NCI-H82 (cell line): Measurements from ENCODE around the gene SYNGR4.

ENCODE experiments used
- DNase-seq: peaks from one replicate; lab custom pipeline; 2025; lab: John Stamatoyannopoulos, UW

SYNGR4 gene

GRCh38 chr19:48341515-48342413, 22.4 kb upstream of the SYNGR4 start:
- no peak for DNase-seq

GRCh38 chr19:48342414-48342738, 21.8 kb upstream of the SYNGR4 start:
- DNase-seq = no peak

DNA sequence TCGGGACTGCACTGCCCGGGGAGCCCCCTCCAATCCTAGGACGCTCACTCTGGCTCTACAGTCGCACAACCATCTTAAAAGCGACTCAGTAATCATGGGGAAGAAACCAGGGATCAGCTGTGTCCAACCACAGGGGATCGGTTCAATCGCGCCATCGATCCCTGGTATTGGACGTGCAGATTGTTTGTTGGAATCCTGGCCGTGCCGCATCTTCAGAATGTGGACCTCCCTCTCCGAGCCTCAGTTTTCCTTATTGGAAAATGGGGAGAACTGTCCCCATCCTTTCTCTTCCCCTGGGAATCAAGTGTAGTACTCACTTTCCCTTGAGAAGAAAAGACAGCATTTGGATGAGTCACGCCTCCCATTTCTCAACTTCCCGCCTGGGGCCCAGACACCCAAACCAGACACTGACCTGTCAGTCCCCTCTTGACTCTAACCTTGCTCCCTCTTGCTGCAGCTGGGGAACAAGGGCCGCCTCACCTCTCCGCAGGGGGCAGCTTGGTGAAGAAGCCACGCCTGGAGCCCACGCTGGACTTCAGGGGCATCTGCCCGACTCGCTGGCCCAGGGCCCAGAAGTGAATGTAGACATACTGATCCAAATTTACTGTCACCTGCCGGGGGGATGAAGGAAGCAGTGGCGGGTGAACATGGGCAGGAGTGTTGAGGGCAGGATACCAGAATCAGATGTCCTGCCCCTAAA, 21.2 kb upstream of the SYNGR4 start:
- DNase-seq = no peak

DNA sequence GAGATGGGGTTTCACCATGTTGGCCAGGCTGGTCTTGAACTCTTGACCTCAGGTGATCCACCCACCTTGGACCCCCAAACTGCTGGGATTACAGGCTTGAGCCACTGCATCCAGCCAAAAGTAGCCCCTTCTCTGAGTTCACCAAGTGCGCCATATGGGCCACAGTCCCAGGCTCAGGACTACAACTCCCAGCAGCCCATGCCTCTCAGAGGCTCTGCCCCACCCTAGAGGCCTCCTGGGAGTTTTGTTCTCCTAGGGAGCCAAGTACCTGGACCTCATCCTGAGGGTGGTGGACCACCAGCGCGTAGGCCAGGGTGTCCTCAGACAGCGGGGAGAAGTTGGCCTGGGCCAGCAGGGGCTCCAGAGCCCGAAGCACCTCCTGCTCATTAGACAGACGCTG, 19.3 kb upstream of the SYNGR4 start:
- DNase-seq = peak; percentile 88

DNA sequence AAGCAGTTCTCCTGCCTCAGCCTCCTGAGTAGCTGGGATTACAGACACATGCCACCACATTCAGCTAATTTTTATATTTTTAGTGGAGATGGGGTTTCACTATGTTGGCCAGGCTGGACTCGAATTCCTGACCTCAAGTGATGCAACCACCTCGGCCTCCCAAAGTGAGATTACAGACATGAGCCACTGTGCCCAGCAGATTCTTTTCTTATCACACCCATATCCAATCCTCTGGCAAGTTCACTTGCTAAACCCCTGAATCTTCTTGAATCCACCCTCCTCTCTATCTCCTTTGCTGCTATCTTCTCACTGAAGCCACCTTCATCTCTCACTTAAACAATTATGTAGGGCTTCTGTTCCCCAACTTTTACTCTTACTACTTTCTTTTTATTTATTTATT, 18.0 kb upstream of the SYNGR4 start:
- no peak for DNase-seq

DNA sequence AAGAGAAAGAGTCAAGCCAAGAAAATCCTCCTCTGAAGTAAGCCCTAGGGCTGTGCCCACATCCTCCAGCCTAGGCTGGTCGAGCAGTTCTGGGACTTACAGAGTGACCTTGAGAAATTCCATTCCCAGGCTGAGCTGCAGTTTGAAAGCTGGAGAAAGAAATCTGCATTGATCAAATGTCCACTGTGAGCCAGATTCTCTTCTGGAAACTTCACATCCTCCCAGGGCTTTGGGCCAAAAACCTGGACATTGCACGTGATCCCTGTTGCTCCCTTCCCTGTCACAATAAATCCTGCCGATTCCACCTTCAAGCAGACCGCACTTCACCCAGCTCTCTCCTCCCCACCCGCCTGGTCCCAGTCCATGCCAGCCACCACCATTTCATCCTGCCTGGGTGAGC, 16.1 kb upstream of the SYNGR4 start:
- no peak for DNase-seq

DNA sequence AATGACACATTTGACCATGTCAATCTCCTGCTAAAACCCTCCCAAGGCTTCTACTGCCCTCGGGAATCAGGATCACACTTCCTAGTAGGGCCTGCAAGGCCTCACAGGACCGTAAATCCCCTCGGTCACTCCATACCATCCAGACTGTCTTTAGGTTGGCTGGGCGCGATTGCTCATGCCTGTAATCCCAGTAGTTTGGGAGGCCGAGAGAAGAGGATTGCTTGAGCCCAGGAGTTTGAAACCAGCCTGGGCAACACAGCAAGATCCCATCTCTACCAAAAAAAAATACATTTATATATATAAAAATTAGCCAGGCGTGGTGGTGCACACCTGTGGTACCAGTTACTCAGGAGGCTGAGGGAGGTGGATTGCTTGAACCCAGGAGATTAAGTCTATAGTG, 15.4 kb upstream of the SYNGR4 start:
- no peak for DNase-seq

DNA sequence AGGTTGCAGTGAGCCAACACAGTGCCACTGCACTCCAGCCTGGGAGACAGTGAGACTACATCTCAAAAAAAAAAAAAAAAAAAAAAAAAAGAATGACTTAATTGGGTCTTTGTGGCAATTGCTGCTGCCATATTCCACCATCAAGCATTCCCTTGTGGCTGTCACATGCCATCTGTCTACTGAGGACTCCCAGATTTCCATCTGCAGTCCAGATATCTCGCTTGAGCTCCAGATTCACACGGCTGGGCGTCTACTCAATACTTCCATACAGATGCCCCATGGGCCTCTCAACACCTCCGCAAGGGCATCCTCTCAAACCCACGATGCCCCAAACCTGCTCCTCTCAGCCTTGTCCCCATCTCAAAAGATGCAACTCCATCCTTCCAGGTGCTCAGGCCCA, 13.3 kb upstream of the SYNGR4 start:
- peak; percentile 38 for DNase-seq

DNA sequence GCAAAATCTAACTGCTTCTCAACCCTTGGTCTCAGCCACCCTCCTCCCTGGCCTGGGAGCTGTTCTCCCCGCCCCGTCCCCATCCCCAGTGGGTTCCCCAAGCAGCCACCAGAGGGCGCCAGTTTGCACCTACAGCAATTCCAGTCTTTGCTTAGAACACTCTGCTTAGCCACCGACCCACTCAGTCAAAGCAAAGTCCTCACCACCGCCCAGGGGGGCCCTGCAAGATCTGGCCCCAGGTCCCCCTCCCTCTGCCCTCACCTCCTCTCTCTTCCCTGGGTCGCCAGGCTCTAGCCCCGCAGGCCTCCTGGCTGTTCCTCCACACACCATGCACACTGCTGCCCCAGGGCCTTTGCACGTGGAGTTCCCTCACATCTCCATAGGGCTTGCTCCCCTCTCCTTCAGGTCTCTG, 12.8 kb upstream of the SYNGR4 start:
- DNase-seq = peak; percentile 87

DNA sequence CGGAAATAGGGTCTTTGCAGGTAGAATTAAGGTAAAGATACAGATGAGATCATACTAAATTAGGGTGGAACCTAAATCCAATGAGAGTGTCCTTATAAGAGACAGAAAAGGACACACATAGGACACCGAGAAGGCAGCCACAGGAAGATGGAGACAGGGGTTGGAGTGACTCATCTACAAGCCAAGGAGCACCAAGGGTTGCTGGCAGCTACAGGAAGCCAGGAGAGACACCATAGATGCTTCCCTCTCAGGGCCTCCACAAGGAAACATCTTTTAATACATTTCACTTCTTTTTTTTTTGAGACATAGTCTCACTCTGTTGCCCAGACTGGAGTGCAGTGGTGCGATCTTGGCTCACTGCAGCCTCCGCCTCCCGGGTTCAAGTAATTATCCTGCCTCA, 10.5 kb upstream of the SYNGR4 start:
- no peak for DNase-seq

DNA sequence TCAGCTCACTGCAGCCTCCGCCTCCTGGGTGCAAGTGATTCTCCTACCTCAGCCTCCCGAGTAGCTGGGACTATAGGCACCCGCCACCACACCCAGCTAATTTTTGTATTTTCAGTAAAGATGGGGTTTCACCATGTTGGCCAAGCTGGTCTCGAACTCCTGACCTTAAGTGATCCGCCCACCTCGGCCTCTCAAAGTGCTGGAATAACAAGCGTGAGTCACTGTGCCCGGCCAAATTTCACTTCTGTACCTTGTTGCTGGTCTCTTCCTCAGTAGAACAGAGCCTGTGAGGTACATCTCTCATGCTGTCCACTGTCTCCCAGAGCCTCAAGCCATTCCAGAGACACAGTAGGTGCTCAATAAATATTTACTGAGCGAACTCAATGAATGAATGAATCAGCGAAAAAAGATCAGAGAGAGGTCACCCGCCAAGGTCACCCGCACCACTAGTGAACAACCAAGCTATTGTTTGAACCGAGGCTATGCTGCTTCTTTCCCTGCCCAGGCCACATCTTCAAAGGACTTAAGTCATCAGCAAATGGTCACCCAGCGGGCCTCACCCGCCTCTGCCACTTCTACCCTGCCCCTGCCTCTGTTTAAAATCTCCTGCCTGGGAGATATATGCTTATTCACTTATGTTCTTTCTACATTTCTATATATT, 9.7 kb upstream of the SYNGR4 start:
- no peak for DNase-seq

GRCh38 chr19:48355365-48355954, 8.7 kb upstream of the SYNGR4 start:
- DNase-seq = no peak

- DNase-seq = no peak
Measured at GRCh38 chr19:48359123-48359522, 5.0 kb upstream of the SYNGR4 start.

- DNase-seq = no peak
Measured at GRCh38 chr19:48361912-48362311, 2.3 kb upstream of the SYNGR4 start.

DNA sequence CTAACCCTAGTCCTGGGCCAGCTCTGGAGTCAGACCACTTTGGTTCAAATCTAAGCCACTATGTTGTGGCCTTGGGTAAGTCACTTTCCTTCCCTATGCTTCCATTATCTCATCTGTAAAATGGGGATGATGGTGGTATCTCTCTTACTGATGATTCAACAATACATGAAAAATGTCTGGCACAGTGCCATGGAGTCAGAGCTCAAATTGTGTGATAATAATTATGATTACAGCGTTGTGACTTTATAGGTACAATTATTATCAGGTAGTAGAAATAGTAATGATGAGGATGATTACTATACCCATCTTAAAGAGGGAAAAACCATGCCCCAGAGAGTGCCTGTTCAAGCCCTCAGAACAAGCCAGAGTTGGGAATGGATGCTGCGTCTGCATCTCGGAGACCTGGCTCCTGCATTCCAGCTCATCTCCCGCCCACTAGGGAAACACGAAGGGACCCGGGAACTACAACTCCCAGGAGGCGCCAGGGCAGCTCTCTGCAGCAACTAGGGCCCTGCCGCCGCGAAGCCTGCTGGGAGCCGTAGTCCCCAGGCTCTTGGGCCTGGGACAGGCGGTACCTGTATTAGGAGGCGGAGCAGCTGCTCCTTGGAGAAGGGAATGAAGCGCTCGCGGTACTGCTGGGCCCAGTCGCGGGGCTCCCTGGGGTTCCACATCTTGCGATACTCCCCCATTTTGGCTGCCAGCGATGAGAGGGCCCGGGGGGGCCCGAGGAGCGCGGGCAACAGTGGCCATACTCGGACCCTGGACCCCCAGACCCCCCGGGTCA, 1.3 kb upstream of the SYNGR4 start:
- peak; percentile 99 for DNase-seq

- peak; percentile 71 for DNase-seq
Measured at GRCh38 chr19:48363500-48363809, 712 bp upstream of the SYNGR4 start.

- DNase-seq = no peak
Measured at GRCh38 chr19:48364598-48365348, 606 bp downstream of the SYNGR4 start.

GRCh38 chr19:48365602-48366001, 1.4 kb downstream of the SYNGR4 start:
- DNase-seq = no peak

DNA sequence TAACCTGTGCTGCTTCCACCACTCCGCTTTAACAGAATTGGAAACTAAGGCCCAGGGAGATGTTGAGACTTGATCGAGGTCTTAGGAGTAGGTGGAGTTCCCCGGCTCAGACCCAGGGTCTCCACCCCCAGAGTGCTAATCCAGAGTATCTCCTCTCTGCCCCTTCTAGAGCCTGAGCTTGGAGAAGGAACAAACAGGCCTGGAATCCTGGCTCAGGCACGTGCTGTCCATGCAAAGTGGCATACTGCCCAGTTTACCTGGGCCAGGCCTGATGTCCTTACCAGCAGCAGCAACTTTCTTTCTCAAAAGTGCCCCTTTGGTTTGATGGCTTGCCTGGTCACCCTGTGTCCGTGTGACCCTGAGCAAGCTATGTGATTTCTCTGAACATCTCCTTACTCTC, 3.7 kb downstream of the SYNGR4 start:
- DNase-seq = peak; percentile 74

DNA sequence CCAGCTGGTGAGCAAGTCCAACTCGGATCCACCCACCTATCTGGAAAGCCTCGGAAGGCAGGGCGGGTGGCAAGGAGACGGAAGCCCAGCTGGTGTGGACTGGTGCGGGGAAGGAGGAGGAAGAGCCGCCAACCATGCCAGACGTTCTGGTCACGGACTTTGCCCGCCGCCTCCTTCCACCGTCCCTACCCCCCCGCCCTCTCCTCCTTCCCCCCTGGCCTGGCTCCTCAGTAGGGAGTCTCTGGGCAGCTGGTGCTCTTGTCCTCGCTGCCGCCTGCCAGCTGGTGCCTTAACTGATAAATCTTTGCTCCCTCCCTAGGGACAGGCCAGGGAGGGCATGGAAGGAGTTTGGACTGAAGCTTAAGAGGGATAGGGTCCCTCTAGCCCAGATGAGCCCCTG, 4.8 kb downstream of the SYNGR4 start:
- peak; percentile 98 for DNase-seq

GRCh38 chr19:48370955-48371354, 6.8 kb downstream of the SYNGR4 start:
- peak; percentile 31 for DNase-seq
